Cerebellar cortex (tissue), 1 donor: ENCODE data around the gene TGFA.

ENCODE experiments used
- DNase-seq: peaks from one replicate; pipeline ENCODE4 v3.0.0-alpha.2; 2015; ENCODE audit warnings: low spot score

The TGFA gene

GRCh38 chr2:70552501-70553333 is 909 bp downstream of the TGFA start:
- peak; percentile 15 for DNase-seq

GRCh38 chr2:70551167-70551566 is 2.5 kb downstream of the TGFA start:
- DNase-seq = no peak

- no peak for DNase-seq
Observed at GRCh38 chr2:70549962-70550361, 3.7 kb downstream of the TGFA start.

- DNase-seq = no peak
Observed at GRCh38 chr2:70549064-70549710, 4.4 kb downstream of the TGFA start.

GRCh38 chr2:70548233-70548632 is 5.4 kb downstream of the TGFA start:
- DNase-seq = no peak

- no peak for DNase-seq
Observed at GRCh38 chr2:70546885-70547284, 6.7 kb downstream of the TGFA start.

GRCh38 chr2:70546376-70546775 is 7.2 kb downstream of the TGFA start:
- no peak for DNase-seq

- peak; percentile 63 for DNase-seq
Observed at GRCh38 chr2:70541481-70542020, 12.1 kb downstream of the TGFA start.

GRCh38 chr2:70537840-70538239 is 15.8 kb downstream of the TGFA start:
- DNase-seq = no peak

- DNase-seq = no peak
Observed at GRCh38 chr2:70536517-70537055, 17.0 kb downstream of the TGFA start.

- DNase-seq = no peak
Observed at GRCh38 chr2:70535573-70535972, 18.1 kb downstream of the TGFA start.

GRCh38 chr2:70534183-70534836 is 19.3 kb downstream of the TGFA start:
- no peak for DNase-seq

GRCh38 chr2:70532244-70532935 is 21.2 kb downstream of the TGFA start:
- DNase-seq = no peak

GRCh38 chr2:70531419-70532086 is 22.1 kb downstream of the TGFA start:
- no peak for DNase-seq

- no peak for DNase-seq
Observed at GRCh38 chr2:70529610-70530009, 24.0 kb downstream of the TGFA start.

GRCh38 chr2:70528929-70529328 is 24.7 kb downstream of the TGFA start:
- DNase-seq = no peak

- no peak for DNase-seq
Observed at GRCh38 chr2:70528276-70528675, 25.4 kb downstream of the TGFA start.

GRCh38 chr2:70527447-70528080 is 26.1 kb downstream of the TGFA start:
- DNase-seq = no peak

- no peak for DNase-seq
Observed at GRCh38 chr2:70526126-70526525, 27.5 kb downstream of the TGFA start.

GRCh38 chr2:70525032-70525431 is 28.6 kb downstream of the TGFA start:
- no peak for DNase-seq
